Ovary (tissue), 3 donors: ENCODE measurements around the gene SPINK5.

Experiments
- EP300 ChIP-seq: sonication (generic); formaldehyde crosslinking; IDR thresholded peaks from one replicate; pipeline ENCODE4 v1.6.1; 2017; ENCODE audit warnings: antibody characterized with exemption
- TF ChIP-seq, protein P1 (sequence below), 3 donors: fragments of 450-650 bp in 2 of 3; fragments of 200-600 bp in 1 of 3; IDR thresholded peaks; one replicate each; pipeline versions ENCODE4 v1.5.1 to v1.8.0; 2016 to 2022; ENCODE audit warnings: antibody characterized with exemption in 3 of 3, mild to moderate bottlenecking in 1 of 3
- donor health status: DM: no; HTN: no; CAD: no.

DNA sequence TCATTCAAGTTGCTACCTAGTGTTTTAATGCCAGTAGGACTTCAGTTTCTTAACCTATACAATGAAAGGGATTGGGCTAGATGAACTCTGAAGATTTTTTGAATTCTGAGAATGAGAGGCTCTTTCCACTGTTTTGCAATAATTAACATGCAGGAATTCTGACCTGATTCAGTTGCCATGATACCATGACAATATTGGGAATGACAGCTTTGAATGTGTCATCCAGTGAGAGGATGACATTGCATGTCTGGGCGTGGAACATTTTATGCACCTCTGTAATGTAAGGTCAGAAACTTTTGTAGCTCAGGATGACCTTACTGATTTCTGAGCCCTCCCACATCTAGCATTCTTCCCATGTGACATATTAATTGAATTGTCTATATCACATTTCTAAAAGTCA is 30.6 kb upstream of the SPINK5 start:
- TF ChIP-seq, protein P1, sequence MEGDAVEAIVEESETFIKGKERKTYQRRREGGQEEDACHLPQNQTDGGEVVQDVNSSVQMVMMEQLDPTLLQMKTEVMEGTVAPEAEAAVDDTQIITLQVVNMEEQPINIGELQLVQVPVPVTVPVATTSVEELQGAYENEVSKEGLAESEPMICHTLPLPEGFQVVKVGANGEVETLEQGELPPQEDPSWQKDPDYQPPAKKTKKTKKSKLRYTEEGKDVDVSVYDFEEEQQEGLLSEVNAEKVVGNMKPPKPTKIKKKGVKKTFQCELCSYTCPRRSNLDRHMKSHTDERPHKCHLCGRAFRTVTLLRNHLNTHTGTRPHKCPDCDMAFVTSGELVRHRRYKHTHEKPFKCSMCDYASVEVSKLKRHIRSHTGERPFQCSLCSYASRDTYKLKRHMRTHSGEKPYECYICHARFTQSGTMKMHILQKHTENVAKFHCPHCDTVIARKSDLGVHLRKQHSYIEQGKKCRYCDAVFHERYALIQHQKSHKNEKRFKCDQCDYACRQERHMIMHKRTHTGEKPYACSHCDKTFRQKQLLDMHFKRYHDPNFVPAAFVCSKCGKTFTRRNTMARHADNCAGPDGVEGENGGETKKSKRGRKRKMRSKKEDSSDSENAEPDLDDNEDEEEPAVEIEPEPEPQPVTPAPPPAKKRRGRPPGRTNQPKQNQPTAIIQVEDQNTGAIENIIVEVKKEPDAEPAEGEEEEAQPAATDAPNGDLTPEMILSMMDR (IDR thresholded peaks at IDR 0.05), result no peak
- TF ChIP-seq EP300, result no peak
